SK-N-SH (cell line): ENCODE data around the gene DISP2. TPM values are rescaled to one million over a fixed set of nuclear protein-coding genes. Genes with fewer than 3 reads are reported as not detected.

Experiments
- CTCF ChIA-PET: fragments of 300-600, 350-600 bp; formaldehyde crosslinking; extraction: SDS; loops from one replicate; lab custom pipeline; 2021; lab: Yijun Ruan, JAX
- POLR2A ChIA-PET: fragments of 350-600 bp; sonication (Branson Sonifier 250); formaldehyde crosslinking; extraction: SDS; loops from one replicate; lab custom pipeline; 2020; ENCODE audit warnings: antibody characterized with exemption, inconsistent platforms; lab: Yijun Ruan, JAX
- DNase-seq: peaks from one replicate; pipeline ENCODE4 v3.0.0; 2012
- H2AFZ ChIP-seq: fragments of 200-600 bp; sonication (generic); 2 replicates; pipeline ENCODE4 v1.8.1; 2016; ENCODE audit warnings: antibody characterized with exemption, mild to moderate bottlenecking, low read depth
- H3F3A ChIP-seq: fragments of 200-600 bp; sonication (generic); replicated peaks from 2 replicates; pipeline ENCODE3; 2016; ENCODE audit warnings: antibody characterized with exemption, mild to moderate bottlenecking; ENCODE audit not compliant: insufficient read depth
- H3K27ac ChIP-seq, 2 experiments: fragments of 200-500 bp in 1 of 2; fragments of 200-600 bp in 1 of 2; sonication (Bioruptor generic) in 1 of 2; sonication (generic), shearing (Covaris generic) in 1 of 2; 2 replicates each; pipeline versions ENCODE4 v1.5.1 to v1.6.1; 2014 to 2016; ENCODE audit warnings: low read depth in 2 of 2, inconsistent platforms in 1 of 2, low read length in 1 of 2, mild to moderate bottlenecking in 1 of 2, mixed read lengths in 1 of 2
- H3K27me3 ChIP-seq: fragments of 200-600 bp; sonication (generic), shearing (Covaris generic); 2 replicates; pipeline ENCODE4 v1.6.1; 2016; ENCODE audit warnings: mixed run types; ENCODE audit not compliant: insufficient read depth
- H3K36me3 ChIP-seq, 2 experiments: fragments of 200-500 bp in 1 of 2; fragments of 200-600 bp in 1 of 2; sonication (Bioruptor generic) in 1 of 2; sonication (generic) in 1 of 2; replicated peaks in 1 of 2; 2 replicates each; pipeline versions ENCODE3 to v1.5.1; 2014 to 2016; ENCODE audit warnings: low read length in 1 of 2, mild to moderate bottlenecking in 1 of 2; ENCODE audit not compliant: insufficient read depth in 2 of 2, control insufficient read depth in 1 of 2
- H3K4me1 ChIP-seq, 2 experiments: fragments of 200-500 bp in 1 of 2; fragments of 200-600 bp in 1 of 2; sonication (Bioruptor generic) in 1 of 2; sonication (generic), shearing (Covaris generic) in 1 of 2; 2 replicates each; pipeline versions ENCODE4 v1.5.1 to v1.6.1; 2014 to 2016; ENCODE audit warnings: low read depth in 1 of 2, low read length in 1 of 2, mixed run types in 1 of 2; ENCODE audit not compliant: insufficient read depth in 2 of 2, control insufficient read depth in 1 of 2
- H3K4me2 ChIP-seq: fragments of 200-600 bp; sonication (generic), shearing (Covaris generic); 2 replicates; pipeline ENCODE4 v1.6.1; 2017; ENCODE audit warnings: mixed run types
- H3K4me3 ChIP-seq, 2 experiments: fragments of 200-500 bp in 1 of 2; fragments of 200-600 bp in 1 of 2; sonication (Bioruptor generic) in 1 of 2; sonication (generic), shearing (Covaris generic) in 1 of 2; 2 replicates each; pipeline versions ENCODE4 v1.5.1 to v1.8.1; 2014 to 2016; ENCODE audit warnings: low read depth in 2 of 2, inconsistent platforms in 1 of 2, low read length in 1 of 2, mild to moderate bottlenecking in 1 of 2, mixed read lengths in 1 of 2, moderate library complexity in 1 of 2
- H3K79me2 ChIP-seq: fragments of 200-600 bp; sonication (generic); 2 replicates; pipeline ENCODE4 v1.8.1; 2017; ENCODE audit warnings: mild to moderate bottlenecking; ENCODE audit not compliant: insufficient read depth
- H3K9ac ChIP-seq: fragments of 200-600 bp; sonication (generic); 2 replicates; pipeline ENCODE4 v1.6.1; 2017; ENCODE audit warnings: mixed run types
- H3K9me2 ChIP-seq: fragments of 200-600 bp; sonication (generic); 2 replicates; pipeline ENCODE4 v1.6.1; 2017; ENCODE audit warnings: mixed run types
- H3K9me3 ChIP-seq: fragments of 200-600 bp; sonication (generic); 2 replicates; pipeline ENCODE4 v1.6.1; 2017; ENCODE audit warnings: mixed run types, mild to moderate bottlenecking, moderate library complexity
- H4K20me1 ChIP-seq: fragments of 200-600 bp; sonication (generic); 2 replicates; pipeline ENCODE4 v1.6.1; 2017; ENCODE audit warnings: mild to moderate bottlenecking, mixed run types; ENCODE audit not compliant: insufficient read depth
- CHD2 ChIP-seq: fragments of 150-350 bp; IDR thresholded peaks from 2 replicates; pipeline ENCODE4 v1.6.1; 2018; ENCODE audit warnings: low read length; ENCODE audit not compliant: partially characterized antibody
- CTCF ChIP-seq: fragments of 200-600 bp; sonication (generic); IDR thresholded peaks from 2 replicates; pipeline ENCODE4 v1.6.1; 2017; ENCODE audit warnings: antibody characterized with exemption, mild to moderate bottlenecking, moderate library complexity
- ELF1 ChIP-seq: IDR thresholded peaks from 2 replicates; pipeline ENCODE4 v1.4.0; 2012
- EZH2phosphoT487 ChIP-seq: fragments of 200-600 bp; sonication (generic); IDR thresholded peaks from 2 replicates; pipeline ENCODE4 v1.6.1; 2017; ENCODE audit warnings: low read depth, mixed run types, mild to moderate bottlenecking, antibody characterized with exemption, moderate library complexity, borderline replicate concordance
- FOSL2 ChIP-seq: IDR thresholded peaks from 2 replicates; pipeline ENCODE4 v1.4.0; 2012; ENCODE audit warnings: low read depth, mild to moderate bottlenecking, moderate library complexity, borderline replicate concordance
- GABPA ChIP-seq: IDR thresholded peaks from 2 replicates; pipeline ENCODE4 v1.4.0; 2012; ENCODE audit warnings: low read depth, mild to moderate bottlenecking
- GATA2 ChIP-seq: sonication (generic); formaldehyde crosslinking; IDR thresholded peaks from 2 replicates; pipeline ENCODE4 v1.5.0; 2020; ENCODE audit warnings: mild to moderate bottlenecking, missing genetic modification reagents
- IRF3 ChIP-seq: fragments of 150-350 bp; IDR thresholded peaks from 2 replicates; pipeline ENCODE4 v1.6.1; 2016; ENCODE audit warnings: mild to moderate bottlenecking, low read depth, low read length
- MEF2A ChIP-seq: IDR thresholded peaks from 2 replicates; pipeline ENCODE4 v1.4.0; 2012; ENCODE audit warnings: low read depth, borderline replicate concordance
- MXI1 ChIP-seq: IDR thresholded peaks from 2 replicates; pipeline ENCODE4 v1.6.1; 2012; ENCODE audit warnings: mild to moderate bottlenecking, low read depth, low read length, improper control_type of control experiment
- POLR2AphosphoS5 ChIP-seq: IDR thresholded peaks from 2 replicates; pipeline ENCODE4 v1.6.1; 2012; ENCODE audit warnings: low read depth, low read length
- RAD21 ChIP-seq: IDR thresholded peaks from 2 replicates; pipeline ENCODE4 v1.6.1; 2012; ENCODE audit warnings: mild to moderate bottlenecking, low read length
- RCOR1 ChIP-seq: fragments of 150-350 bp; IDR thresholded peaks from 2 replicates; pipeline ENCODE4 v1.6.1; 2017; ENCODE audit warnings: antibody characterized with exemption, low read length
- REST ChIP-seq: IDR thresholded peaks from 2 replicates; pipeline ENCODE4 v1.6.1; 2012; ENCODE audit warnings: mild to moderate bottlenecking, low read depth, low read length, moderate library complexity
- RFX5 ChIP-seq: IDR thresholded peaks from 2 replicates; pipeline ENCODE4 v1.6.1; 2012; ENCODE audit warnings: mild to moderate bottlenecking, improper control_type of control experiment, low read length
- SIN3A ChIP-seq: IDR thresholded peaks from 2 replicates; pipeline ENCODE4 v1.6.1; 2012; ENCODE audit warnings: low read depth, mild to moderate bottlenecking, low read length, moderate library complexity, borderline replicate concordance
- TAF1 ChIP-seq: IDR thresholded peaks from 2 replicates; pipeline ENCODE4 v1.6.1; 2012; ENCODE audit warnings: low read depth, mild to moderate bottlenecking, low read length, moderate library complexity, borderline replicate concordance
- TCF12 ChIP-seq: IDR thresholded peaks from 2 replicates; pipeline ENCODE4 v1.4.0; 2012
- USF1 ChIP-seq: IDR thresholded peaks from 2 replicates; pipeline ENCODE4 v1.4.0; 2012; ENCODE audit warnings: low read depth, borderline replicate concordance
- YY1 ChIP-seq: IDR thresholded peaks from 2 replicates; pipeline ENCODE4 v1.4.0; 2012; ENCODE audit warnings: low read depth, mild to moderate bottlenecking
- ZBTB33 ChIP-seq: IDR thresholded peaks from 2 replicates; pipeline ENCODE4 v1.4.0; 2012; ENCODE audit warnings: low read depth, borderline replicate concordance
- WGBS: methylation state at CpG from one replicate; pipeline ENCODE4 v1.1.6; 2017; ENCODE audit warnings: low lambda C conversion rate; 5-methylcytosine and 5-hydroxymethylcytosine counted together
- polyA plus RNA-seq, 3 experiments: library from polyadenylated mRNA; depleted of rRNA; stranded (reverse); fragments of >200 nt; gene quantifications; 2 replicates each; pipeline ENCODE4 v1.2.3, GENCODE V29; 2012

DISP2 gene
- polyA plus RNA-seq, 1 of the 3 experiments (the other 2 are of a cell fraction): 0.12 TPM

GRCh38 chr15:40382580-40383456 is 24.8 kb downstream of the DISP2 start, which contains the start of gene KNSTRN:
TSS of gene KNSTRN (plus strand) at chr15:40382721. CDS start at chr15:40382836, 115 bp downstream.
- Histone ChIP-seq H3F3A (peaks cover 8% of the 10 kb centered on the region), H3K36me3 (peaks cover 14 to 16% of the 10 kb centered on the region in 2 experiments), H3K79me2 (peaks cover 31% of the 10 kb centered on the region), H3K27ac (peak within 1 kb of the TSS; percentile 20 to 66; a peak in 3 of 4 replicates), H2AFZ (peak within 1 kb of the TSS; percentile 72), H3K9me2 (no peaks in the 10 kb centered on the region), H3K9ac (peak within 1 kb of the TSS; percentile 83), H3K4me2 (peak within 1 kb of the TSS; percentile 90), H3K4me3 (peak within 1 kb of the TSS; percentile 77 to 93), H3K27me3 (no peaks in the 10 kb centered on the region), H3K4me1 (peaks cover 7 to 17% of the 10 kb centered on the region in 2 experiments; a peak in 3 of 4 replicates), H3K9me3 (no peaks in the 10 kb centered on the region), H4K20me1 (no peaks in the 10 kb centered on the region)
- DNase-seq: peak; percentile 95
- ChIA-PET POLR2A (interaction anchor here (0.8 to 1.8 kb wide), 4 partner anchors 23 to 210 kb away, joined by 3 to 7 read pairs (median 4); partner anchors contain the start of genes CCDC9B and IVD), CTCF (interaction anchor here (0.8 to 3.4 kb wide), 10 partner anchors 10 to 104 kb away, joined by 3 to 18 read pairs (median 6); partner anchors contain the start of genes CCDC9B and IVD)
- 10% methylated on average over 37 of the region's 57 CpGs for WGBS
- TF ChIP-seq RAD21 (no peak), TAF1 (peak; percentile 89), ZBTB33 (no peak), SIN3A (peak; percentile 93), YY1 (peak; percentile 100), IRF3 (no peak), CTCF (no peak), REST (0 out of 2 replicates have a peak, but pooled peaks have one; percentile 22), MXI1 (peak; percentile 93), RCOR1 (no peak), GABPA (peak; percentile 97), GATA2 (no peak), MEF2A (no peak), EZH2phosphoT487 (no peak), ELF1 (peak; percentile 30; the same call in 1 of the 2 replicates), RFX5 (no peak), USF1 (no peak), FOSL2 (no peak), POLR2AphosphoS5 (peak; percentile 77), CHD2 (peak; percentile 15), TCF12 (no peak)
